Nasal cavity respiratory epithelium epithelial cell of viscerocranial mucosa (primary cell): ENCODE measurements around the gene BBS5. TPM values are rescaled to one million over a fixed set of nuclear protein-coding genes. Genes with fewer than 3 reads are reported as not detected.

Source experiments
- total RNA-seq: library from RNA; depleted of rRNA; stranded (reverse); fragments of >200 nt; gene quantifications from 2 replicates; pipeline ENCODE4 v1.2.3, GENCODE V29; 2014

BBS5 gene
- total RNA-seq, result 2.1 and 7.4 TPM in 2 replicates

DNA sequence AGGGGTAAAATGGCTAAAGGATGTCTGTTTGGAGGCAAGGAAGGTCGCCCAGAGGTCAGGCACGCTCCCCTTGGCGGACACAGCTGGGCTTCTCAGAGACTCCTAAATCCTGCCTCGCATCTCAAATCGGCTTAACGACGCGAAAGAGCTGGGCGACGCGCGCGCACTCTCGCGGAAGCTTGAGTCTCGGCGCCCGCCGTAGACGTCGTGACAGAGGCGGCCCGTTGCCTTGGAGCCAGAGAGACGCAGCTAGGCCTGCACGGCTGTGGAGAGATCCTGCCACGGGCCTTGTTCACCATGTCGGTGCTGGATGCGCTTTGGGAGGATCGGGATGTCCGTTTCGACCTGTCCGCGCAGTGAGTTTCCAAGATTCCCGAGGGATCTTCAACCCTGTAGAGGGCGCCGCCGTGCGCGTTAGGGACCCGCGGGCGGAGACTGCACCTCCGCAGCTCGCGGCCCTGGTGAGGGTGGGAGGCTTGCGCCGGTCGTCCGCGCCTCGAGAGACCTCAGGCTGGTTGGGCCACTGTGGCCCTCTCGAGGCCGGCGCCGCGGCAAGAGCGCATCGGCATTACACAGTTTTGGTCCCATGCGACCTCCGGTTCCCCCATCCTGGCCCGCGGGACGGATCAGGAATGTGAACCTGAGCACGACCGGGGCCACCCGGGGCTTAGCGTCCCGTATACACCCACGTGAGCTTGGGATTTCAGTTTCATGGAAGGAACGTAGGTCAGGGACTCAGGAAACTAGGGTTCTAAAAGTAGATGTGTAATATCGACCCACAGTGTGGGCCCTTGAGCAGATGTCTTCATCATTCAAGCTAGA lies at the start of gene BBS5:
BBS5 (plus strand) TSS at position 238 of the 822 bp plus-strand sequence; CDS start at position 298, 60 bp downstream.

DNA sequence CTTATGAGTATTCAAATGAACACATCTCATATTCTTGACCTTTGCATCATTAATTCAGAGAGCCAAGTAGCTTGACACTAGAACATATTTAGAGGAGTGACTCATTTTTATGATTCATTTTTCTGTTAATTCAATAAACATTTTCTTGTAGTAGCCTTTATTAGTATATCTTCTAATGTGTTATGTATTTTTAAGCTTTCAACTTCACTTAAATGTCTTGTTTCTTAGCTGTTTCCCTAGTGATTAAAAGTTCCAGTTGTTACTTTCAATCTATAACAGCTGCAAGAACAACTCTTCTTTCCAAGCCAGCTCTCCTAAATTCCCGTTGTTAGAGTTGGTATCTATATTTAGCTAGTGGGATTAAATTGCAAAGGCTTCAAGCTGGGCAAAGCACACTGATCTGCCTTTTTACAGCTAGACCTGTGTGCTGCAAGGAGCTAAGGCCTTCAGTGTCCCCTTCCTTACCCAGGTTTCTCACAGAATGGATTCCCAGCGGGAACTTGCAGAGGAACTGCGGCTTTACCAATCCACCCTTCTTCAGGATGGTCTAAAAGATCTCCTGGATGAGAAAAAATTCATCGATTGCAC lies 30.1 kb downstream of the BBS5 start, which contains the start of gene KLHL41:
KLHL41 (plus strand) TSS at position 405 of the 588 bp plus-strand sequence; CDS start at position 482, 77 bp downstream.

Other genes with a start within 250 kb of the BBS5 start
- under 0.01 TPM in 1 of 2 replicates, not detected in the other for gene LRP2, start 117.0 kb upstream of the BBS5 start, total RNA-seq
- under 0.01 and 0.21 TPM in 2 replicates for gene KLHL41, start 30.2 kb downstream of the BBS5 start, total RNA-seq
- gene FASTKD1, start 94.4 kb downstream of the BBS5 start, total RNA-seq, result 19.5 and 32.5 TPM in 2 replicates
- gene PPIG, start 104.9 kb downstream of the BBS5 start, total RNA-seq, result 33.8 and 41.4 TPM in 2 replicates
- gene CFAP210, start 214.9 kb downstream of the BBS5 start, total RNA-seq, result not detected in 2 replicates
- 2.7 and 4.7 TPM in 2 replicates for gene PHOSPHO2, start 215.0 kb downstream of the BBS5 start, total RNA-seq